NB4 (cell line): ENCODE data around the gene CYB561.

ENCODE experiments used
- DNase-seq: peaks from one replicate; pipeline ENCODE4 v3.0.0; 2010; ENCODE audit warnings: low read depth
- H3K4me3 ChIP-seq: one replicate; pipeline ENCODE4 v1.5.1; 2011; ENCODE audit warnings: mild to moderate bottlenecking, low read depth, low read length, moderate library complexity
- MYC ChIP-seq: IDR thresholded peaks from 2 replicates; pipeline ENCODE4 v1.6.1; 2011; ENCODE audit warnings: low read depth, low read length
- POLR2A ChIP-seq: IDR thresholded peaks from 2 replicates; pipeline ENCODE4 v1.6.1; 2011; ENCODE audit warnings: mild to moderate bottlenecking; ENCODE audit not compliant: insufficient read length; ENCODE audit errors: extremely low read depth
- TF ChIP-seq, protein P1 (sequence below): IDR thresholded peaks from one replicate; pipeline ENCODE4 v1.5.1; 2012; ENCODE audit warnings: low read depth, low read length
- TF ChIP-seq, protein P2 (sequence below): IDR thresholded peaks from 2 replicates; pipeline ENCODE4 v1.6.1; 2011; ENCODE audit warnings: low read depth, low read length

Gene CYB561

DNA sequence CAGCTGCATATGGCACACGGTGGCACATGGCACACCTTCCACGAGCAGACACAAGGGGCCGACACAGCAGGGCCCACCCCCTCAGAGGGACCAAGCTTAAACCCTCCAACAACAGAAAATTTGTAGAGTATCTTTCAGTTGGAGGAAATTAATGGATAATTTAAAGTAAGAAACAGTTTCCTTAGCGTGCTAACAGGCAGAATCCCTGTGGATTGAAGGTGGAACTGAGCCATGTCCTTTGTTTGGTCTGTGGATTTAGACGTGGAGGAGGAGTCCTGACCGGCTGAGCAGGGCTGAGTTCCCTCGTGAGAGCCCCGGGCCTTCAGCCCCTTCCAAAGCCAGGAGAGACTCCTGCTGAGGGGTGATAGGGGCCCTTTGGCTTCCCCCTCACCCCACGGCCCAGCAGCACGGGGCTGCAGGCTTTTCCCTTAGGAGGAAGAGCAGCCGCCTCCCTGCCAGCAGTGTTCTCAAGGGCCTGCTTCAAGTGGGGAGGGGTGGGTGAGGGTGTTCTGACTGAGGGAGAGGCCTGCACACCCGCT is 1.4 kb upstream of the CYB561 start:
- TF ChIP-seq, protein P1, sequence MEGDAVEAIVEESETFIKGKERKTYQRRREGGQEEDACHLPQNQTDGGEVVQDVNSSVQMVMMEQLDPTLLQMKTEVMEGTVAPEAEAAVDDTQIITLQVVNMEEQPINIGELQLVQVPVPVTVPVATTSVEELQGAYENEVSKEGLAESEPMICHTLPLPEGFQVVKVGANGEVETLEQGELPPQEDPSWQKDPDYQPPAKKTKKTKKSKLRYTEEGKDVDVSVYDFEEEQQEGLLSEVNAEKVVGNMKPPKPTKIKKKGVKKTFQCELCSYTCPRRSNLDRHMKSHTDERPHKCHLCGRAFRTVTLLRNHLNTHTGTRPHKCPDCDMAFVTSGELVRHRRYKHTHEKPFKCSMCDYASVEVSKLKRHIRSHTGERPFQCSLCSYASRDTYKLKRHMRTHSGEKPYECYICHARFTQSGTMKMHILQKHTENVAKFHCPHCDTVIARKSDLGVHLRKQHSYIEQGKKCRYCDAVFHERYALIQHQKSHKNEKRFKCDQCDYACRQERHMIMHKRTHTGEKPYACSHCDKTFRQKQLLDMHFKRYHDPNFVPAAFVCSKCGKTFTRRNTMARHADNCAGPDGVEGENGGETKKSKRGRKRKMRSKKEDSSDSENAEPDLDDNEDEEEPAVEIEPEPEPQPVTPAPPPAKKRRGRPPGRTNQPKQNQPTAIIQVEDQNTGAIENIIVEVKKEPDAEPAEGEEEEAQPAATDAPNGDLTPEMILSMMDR: no peak
- TF ChIP-seq MYC (no peak), POLR2A (no peak)
- TF ChIP-seq, protein P2, sequence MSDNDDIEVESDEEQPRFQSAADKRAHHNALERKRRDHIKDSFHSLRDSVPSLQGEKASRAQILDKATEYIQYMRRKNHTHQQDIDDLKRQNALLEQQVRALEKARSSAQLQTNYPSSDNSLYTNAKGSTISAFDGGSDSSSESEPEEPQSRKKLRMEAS: no peak
- peak; percentile 41 for DNase-seq
- peak overlapping the region; percentile 21 for H3K4me3 ChIP-seq

DNA sequence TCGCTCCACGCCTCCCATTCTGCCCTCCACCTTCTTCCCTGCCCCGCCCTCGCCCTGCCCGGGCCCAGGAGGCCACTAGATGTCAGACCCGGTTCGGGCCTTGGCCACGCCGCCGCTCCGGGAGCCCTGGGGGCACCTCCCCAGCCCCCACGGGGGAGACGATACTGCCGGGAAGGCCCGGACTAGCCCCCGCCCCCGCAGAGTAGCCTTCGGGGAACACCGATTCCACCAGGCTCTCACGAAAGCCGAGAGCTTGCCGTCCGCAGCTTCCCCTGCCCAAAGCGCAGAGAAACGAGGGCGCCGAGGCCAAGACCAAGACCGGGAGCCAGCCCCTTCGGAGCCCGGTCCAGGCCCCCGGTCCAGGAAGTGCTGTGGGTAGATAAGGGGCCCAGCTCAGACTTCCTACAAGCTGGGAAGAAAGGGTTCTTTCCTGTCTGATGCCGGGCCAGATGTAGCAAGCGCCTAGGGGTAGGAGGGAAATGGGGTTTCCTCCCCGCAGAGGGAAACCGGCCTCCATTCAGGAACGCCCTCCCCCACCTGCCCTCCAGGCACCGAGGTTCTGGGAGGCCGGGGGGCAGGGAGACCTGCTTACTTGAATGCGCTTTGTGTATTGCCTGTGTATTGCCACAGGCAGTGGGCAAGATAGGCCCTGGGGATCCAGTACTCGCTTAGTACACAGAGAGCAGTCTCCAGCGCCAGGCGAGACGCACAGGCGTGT is 806 bp upstream of the CYB561 start:
- peak; percentile 88 for DNase-seq
- TF ChIP-seq, protein P1: no peak
- TF ChIP-seq MYC (no peak), POLR2A (no peak)
- TF ChIP-seq, protein P2: no peak
- peak overlapping the region; percentile 21 for H3K4me3 ChIP-seq

DNA sequence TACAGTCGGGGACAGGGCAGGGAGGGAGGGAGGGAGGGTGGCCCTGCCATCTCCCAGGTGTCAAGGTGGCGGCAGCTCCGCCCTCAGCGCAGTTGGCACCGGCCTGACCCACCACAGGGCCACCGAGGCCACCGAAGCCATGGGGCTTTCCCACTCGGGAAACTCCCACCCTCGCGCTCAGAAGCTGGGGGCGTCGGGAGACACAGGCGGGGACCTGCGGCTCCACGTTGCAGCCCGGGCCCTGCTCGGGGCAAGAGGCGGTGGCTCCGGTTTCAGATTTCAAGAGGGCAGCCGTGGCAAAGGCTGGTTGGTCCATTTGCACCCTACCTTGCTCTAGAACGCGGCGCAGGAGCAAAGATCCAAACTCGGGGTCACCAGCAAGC is 544 bp downstream of the CYB561 start:
- H3K4me3 ChIP-seq: no peak overlapping the region
- TF ChIP-seq, protein P2: no peak
- TF ChIP-seq POLR2A: no peak
- TF ChIP-seq, protein P1: no peak
- no peak for DNase-seq

DNA sequence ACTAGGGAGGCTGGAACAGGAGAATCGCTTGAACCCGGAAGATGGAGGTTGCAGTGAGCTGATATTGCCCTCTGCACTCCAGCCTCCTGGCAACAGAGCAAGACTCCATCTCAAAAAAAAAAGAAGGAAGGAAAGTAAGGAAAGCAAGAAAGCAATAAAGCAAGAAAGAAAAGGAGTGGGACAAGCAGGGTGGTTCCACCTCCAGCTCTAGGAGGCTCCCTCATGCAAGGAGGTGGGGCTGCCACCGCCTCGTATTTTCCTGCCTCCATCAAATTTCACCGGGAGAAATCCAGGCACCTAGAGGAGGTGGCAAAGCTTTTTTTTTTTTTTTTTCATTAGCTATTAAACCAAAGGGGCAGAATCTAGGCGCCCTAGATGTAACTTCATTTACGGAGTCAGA is 1.0 kb downstream of the CYB561 start:
- no peak overlapping the region for H3K4me3 ChIP-seq
- no peak for DNase-seq
- TF ChIP-seq MYC: no peak
- TF ChIP-seq, protein P2: no peak
- TF ChIP-seq, protein P1: no peak
- no peak for TF ChIP-seq POLR2A

DNA sequence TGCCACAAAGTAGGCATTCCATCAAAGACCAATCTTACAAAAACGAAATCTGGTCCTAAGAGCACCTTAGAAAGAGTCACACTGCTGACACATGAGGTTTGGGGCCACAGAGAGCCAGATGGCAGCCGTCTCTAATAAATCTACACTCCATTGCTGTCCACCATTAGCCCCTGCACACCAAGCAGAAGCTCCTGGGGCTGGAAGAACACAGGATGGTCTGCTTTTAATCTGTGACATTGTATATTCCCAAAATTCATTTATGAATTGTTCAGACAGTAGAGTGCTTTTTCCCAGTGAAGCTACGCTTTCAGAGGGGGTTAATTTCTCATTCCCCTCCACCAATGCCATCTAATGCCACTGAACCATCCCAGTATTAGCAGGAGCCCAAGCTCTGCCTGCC is 1.6 kb downstream of the CYB561 start:
- DNase-seq: no peak
- TF ChIP-seq MYC (no peak), POLR2A (no peak)
- TF ChIP-seq, protein P1: no peak
- TF ChIP-seq, protein P2: no peak
- no peak overlapping the region for H3K4me3 ChIP-seq
